GM21526 (cell line): ENCODE results near the gene ZNF618.

ENCODE experiments used
- ATAC-seq: cut with Tn5 transposase; IDR thresholded peaks from one replicate; pipeline ENCODE4 v1.9.1; 2021; ENCODE audit warnings: moderate library complexity; ENCODE audit not compliant: unreplicated experiment, low FRiP score

Gene ZNF618

DNA sequence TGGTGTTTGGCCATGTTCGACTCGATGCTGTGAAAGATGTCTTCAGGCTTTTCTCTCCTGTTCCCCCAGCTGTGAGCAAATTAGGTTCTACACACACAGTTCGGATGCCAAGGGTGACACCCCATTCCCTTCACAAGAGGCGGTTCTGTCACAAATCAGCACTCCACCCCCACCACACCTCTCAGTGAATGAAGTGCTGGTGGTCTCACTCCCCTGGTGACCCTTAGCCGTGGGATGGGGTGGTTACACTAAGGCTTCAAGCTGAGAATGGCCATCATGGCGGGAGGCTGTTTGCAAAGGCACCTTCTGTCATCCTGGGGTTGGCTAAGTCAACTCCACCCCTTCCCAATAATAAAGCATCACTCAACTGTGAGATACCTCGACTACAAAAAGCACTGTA lies 175.6 kb downstream of the ZNF618 start:
- no peak for ATAC-seq

DNA sequence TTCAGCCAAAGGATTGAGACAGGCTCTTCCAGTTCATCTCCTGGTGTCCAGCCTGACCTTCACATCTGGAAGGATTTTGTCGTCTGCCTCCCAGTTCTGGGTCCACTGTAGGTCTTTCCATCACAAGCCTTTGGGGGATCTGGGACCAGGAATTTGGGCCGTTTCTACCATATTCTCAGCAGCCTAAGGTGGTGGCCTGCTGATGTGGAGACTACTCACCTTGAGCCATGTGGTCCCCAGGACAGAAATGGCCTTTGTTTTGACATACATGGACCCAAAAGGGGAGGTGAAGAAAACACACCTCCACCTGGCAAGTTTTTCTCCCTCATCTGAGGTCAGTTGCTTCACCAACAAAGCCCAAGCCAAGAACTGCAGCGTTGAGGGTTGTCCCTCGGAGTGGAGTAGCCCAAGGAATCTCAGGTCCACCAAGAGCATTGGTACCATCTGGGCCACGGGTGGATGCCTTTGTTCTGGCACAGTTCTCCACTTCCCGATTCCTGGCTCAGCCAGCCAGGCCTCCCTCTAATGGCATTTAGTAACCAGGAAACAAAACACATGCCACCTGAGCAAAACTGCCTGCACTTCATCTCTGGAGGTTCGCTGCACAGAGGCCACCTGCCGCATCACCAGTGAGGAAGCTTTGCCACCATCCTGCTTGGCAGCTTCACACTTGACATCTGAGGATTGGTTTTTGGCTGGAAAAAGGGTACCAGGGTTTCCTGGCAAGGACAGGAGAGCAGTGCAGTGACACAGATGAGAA lies 177.3 kb downstream of the ZNF618 start:
- ATAC-seq, result no peak

DNA sequence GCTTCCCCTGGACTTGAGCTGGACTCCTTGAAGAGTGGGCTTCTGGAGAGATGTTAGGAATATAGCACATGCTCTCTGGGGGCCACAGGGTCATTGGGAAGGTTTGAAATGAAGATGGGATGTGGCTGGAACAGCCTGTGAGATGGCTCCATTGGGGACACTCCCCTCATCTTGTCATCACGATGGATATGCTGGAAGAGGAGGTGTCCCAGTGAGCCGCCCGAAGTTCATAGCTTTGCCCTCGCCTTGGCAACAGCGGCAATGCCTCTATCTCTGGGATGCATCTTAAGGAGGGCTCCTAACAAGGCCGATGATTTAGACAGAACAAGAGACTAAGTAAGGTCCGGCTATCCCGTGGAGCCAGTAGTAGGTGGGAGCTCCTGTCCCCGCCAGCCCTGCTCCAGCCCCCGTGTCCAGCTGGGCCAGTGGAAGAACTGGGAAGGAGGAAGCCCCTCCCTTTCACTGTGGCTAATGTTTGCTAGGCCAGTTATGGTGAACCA lies 178.1 kb downstream of the ZNF618 start:
- no peak for ATAC-seq

DNA sequence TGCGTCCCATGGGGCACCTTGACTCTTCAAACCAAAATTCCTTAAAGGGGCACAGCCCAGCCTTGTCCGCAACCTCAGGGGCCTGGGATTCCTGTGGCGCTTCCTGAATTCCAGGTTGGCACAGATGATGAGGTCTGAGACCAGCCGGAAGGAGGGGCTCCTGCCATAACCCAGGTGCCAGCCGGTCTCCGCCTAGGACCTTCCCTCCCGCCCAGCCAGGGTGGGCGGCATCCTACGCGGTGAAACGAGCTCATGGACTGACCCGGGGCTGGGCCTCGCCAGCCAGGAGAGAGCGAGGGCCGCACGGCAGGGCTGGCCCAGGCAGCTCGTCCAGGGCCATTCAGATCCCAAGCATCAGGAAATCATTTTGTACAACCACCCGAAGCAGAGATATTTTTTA lies 179.0 kb downstream of the ZNF618 start:
- ATAC-seq, result no peak

DNA sequence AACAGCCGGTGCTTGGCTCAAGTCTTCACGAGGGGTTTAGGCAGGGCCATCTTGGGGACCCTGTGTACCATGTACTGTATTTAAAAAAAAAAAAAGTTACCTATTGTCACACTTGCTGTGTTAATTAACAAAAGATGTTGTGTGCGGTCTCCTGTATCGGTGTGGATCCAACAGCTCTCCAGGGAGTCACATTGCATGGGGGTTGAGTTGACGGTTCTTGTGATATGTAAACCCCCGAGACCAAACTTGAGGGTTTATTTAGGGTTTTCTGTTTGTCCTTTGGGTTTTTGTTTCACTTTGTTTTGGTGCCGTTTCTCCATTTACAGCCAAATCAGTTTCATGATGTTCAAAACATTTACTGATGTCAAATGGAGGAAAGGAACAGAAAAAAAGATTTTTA lies 179.8 kb downstream of the ZNF618 start:
- no peak for ATAC-seq

GRCh38 chr9:114056527-114056926 lies 180.4 kb downstream of the ZNF618 start:
- no peak for ATAC-seq

DNA sequence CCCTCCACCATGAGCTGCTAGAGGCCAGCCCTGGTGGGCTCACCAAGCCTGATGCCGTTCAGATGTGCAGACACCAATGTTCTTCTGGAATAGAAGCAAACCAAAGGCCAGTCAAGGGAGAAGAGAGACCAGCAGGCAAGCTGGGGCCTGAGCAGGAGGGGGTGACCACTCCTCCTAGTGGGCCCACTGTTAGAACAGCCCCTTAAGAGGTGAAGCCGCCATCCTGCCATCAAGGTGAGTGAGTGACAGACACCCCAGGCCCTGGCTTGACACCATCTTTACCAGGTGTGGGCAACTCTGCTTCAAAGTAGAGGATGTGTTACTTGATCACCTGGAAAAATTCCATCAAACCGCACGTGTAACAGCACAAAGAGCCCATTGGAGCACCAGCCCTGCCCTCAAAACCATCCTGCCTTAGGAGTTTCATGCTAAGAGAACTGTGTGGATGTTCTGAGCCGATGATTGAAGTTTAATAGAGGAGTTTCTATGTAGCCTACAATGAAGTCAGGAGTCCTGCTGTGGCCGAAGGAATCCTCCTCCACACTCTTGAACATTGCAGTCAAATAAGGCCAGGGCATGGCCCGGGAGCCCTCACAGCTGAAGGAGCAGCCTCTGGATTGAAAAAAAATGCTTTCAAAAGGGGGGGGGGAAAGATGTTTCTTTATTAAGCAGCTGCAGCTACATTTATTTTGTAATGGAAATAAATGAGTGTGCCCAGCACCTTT lies 181.2 kb downstream of the ZNF618 start:
- no peak for ATAC-seq

GRCh38 chr9:114058688-114059046 lies 182.6 kb downstream of the ZNF618 start:
- ATAC-seq, result no peak

DNA sequence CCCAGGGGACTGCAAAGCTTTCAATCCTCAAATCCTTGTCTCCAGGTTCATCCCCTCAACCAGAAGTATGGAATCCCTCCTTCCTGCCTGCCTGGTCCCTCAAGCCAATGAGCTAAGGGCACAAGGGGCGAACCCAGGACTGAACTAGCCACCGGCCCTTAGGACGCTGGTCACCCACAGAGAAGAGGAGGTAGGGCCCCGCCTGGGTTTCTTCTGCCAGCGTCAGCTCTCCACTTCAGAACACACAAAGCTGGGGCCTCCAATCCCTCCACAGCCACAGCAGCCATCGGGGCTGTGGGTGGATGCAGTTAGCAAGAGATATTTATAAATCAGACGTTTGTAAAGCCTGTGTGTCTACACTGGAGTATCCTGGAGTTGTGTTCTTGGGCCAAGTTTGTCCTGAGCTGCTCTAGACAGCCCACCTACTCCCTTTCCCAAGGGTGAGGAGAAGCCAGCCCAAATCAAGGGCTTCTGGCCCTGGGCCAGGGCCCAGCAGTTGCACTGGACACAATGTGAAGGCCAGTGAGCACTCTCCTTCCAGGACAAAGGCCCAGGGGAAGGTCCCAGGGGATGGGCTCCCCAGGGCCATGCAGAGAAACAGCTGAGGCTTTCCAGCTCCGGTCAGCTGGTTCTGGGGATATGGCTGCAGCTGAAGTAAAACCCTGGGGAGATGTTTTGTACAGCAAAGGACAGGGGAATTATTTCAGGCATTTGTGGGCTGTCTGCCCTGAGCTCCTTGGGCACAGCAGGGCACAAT lies 183.1 kb downstream of the ZNF618 start:
- no peak for ATAC-seq

GRCh38 chr9:114060070-114060469 lies 184.0 kb downstream of the ZNF618 start:
- no peak for ATAC-seq

GRCh38 chr9:114060711-114061110 lies 184.6 kb downstream of the ZNF618 start:
- ATAC-seq, result no peak

DNA sequence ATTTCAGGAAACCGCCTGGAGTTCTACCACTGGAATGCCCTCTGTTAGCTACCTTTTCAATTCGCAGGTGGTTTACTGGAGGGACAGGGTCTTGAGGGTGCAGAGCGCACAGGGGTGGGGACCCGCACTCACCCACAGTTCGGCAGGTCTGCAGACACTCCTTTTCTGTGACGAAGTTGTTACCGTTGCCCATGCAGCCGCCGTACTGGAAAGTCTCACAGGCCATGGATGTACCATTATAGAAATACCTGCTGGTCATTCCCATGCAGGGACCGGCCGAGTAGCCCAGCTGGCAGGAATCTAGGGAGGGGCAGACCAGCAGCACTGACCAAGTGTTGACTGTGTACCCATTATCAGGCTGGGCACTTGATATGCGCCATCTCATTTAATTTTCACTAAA lies 185.2 kb downstream of the ZNF618 start:
- ATAC-seq, result no peak

GRCh38 chr9:114061830-114062474 lies 185.8 kb downstream of the ZNF618 start:
- no peak for ATAC-seq

DNA sequence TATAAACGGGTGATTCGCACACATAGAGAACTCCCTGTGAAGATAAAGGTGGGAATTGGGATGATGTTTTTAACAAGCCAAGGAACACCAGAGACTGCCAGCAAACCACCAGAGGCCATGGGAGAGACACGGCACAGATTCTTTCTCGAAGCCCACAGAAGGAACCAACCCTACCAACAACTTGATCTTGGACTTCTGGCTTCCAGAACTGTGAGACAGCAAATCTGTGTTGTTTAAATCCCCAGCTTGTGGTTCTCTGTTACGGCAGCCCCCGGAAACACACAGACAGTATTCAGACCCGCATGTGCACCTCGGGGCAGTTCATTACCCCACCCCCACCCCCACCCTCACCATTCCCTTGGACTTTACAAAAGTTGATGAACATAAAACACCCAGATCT lies 189.2 kb downstream of the ZNF618 start:
- ATAC-seq, result no peak

- ATAC-seq, result no peak
These were observed 193.5 kb downstream of the ZNF618 start for GRCh38 chr9:114069476-114070187.

GRCh38 chr9:114070188-114071103 lies 194.3 kb downstream of the ZNF618 start:
- ATAC-seq, result no peak

DNA sequence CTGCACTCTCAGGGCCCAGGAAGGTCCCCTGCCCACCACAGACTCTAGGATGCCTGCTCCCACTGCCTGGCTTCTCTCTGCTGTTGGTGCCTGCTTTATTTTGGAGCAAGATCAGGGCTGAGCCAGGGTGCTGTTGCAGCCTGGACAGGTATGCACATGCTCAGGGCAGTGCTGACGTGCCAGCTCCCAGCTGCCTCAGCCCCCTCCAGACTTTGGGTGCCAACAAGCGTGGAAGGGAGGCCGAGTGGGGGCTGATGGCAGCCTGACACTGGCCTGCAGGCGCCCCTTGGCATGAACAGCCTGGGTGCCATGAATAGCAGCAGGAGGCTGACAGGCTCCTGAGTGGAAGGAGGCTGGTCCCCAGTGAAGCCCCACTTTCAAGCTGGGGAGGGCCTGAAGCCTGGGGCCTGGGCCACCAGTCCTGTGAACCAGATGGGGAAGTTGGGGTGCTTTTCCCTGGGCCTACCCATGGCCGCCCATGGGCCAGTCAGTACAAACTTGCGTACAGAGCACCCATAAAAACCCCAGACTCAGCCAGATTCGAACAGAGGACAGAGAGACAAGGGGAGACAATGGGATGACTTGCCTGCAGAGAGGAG lies 195.2 kb downstream of the ZNF618 start:
- no peak for ATAC-seq

DNA sequence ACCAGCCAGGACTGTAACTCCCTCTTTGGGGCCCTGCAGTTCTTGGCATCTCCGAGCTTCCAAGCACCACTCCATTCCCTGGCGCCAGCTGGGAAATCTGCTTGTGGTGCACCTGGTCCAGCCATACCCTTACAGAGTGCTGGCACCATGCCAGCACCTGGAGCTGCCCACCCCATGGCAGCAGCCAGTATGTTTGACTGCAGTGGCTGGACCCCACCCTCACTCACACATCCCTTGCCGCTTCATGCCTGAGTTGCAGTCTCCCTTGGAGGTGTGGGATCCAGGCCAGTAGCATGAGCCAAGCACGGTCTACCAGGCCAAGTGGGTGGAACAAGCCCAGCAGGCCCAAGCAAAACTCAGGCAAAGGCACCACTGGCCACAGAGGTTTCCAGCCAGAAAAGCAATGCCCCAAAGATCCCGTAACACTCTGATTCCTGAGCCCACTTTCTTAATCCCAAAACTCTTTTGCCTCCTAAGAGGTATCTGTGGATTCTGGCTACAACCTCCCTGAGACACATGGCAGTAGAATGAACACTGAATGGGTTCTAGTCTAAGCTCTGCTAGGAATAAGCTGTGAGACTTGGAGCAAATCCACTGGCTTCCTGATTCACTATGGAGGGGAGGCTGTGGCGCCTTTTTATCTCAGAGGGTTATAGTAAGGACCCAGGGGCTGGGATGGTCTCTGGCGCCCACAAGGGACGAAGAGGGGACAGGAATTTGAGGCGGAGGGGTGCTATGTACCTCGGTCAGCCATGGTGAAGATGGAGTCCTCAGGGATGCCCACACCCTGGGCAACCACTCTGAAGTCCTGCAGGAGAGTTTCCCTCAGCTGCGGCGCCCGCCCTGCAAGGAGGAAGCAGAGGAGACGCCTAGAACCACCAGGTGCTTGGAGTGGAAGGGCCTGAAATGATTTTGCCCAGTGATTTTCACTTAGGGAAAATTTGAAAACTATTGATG lies 196.4 kb downstream of the ZNF618 start:
- ATAC-seq, result no peak
